Kidney (tissue), 14 donors: Measurements from ENCODE around the gene UGT1A9. TPM values are rescaled to one million over a fixed set of nuclear protein-coding genes. Genes with fewer than 3 reads are reported as not detected.

Source experiments
- DNase-seq, 5 donors: peaks; one replicate each; pipeline ENCODE4 v3.0.0-alpha.2; 2013 to 2020
- FAIRE-seq: peaks from 2 replicates; lab custom pipeline; 2012; peaks lifted over from hg19 to GRCh38; lab: Jason Lieb, UNC
- H3K27ac ChIP-seq, 2 donors: one replicate each; pipeline ENCODE4 v1.7.0; 2013; ENCODE audit warnings: low read depth in 2 of 2, low read length in 2 of 2, inconsistent platforms in 1 of 2
- H3K27me3 ChIP-seq: one replicate; pipeline ENCODE4 v1.7.1; 2013; ENCODE audit warnings: low read length, inconsistent platforms; ENCODE audit not compliant: control insufficient read depth, insufficient read depth
- H3K36me3 ChIP-seq, 3 donors: one replicate each; pipeline versions ENCODE4 v1.7.0 to v1.7.1; 2013; ENCODE audit warnings: low read length in 3 of 3, control low read depth in 1 of 3, inconsistent platforms in 1 of 3; ENCODE audit not compliant: insufficient read depth in 3 of 3, control insufficient read depth in 2 of 3
- H3K4me1 ChIP-seq, 3 donors: one replicate each; pipeline versions ENCODE4 v1.7.0 to v1.7.1; 2013; ENCODE audit warnings: low read length in 3 of 3, inconsistent platforms in 1 of 3, low read depth in 1 of 3; ENCODE audit not compliant: control insufficient read depth in 2 of 3, insufficient read depth in 2 of 3
- H3K4me3 ChIP-seq, 3 donors: one replicate each; pipeline versions ENCODE4 v1.7.0 to v1.8.1; 2013; ENCODE audit warnings: low read length in 3 of 3, control low read depth in 1 of 3, inconsistent platforms in 1 of 3
- H3K9ac ChIP-seq, 3 donors: one replicate each; pipeline versions ENCODE4 v1.7.0 to v1.7.1; 2013; ENCODE audit warnings: low read length in 3 of 3, control low read depth in 1 of 3, inconsistent platforms in 1 of 3
- H3K9me3 ChIP-seq, 3 donors: one replicate each; pipeline versions ENCODE4 v1.7.0 to v1.7.1; 2013; ENCODE audit warnings: low read length in 3 of 3, control low read depth in 1 of 3, inconsistent platforms in 1 of 3; ENCODE audit not compliant: control insufficient read depth in 2 of 3, insufficient read depth in 1 of 3
- CTCF ChIP-seq: IDR thresholded peaks from 3 replicates; pipeline ENCODE4 v1.5.1; 2012; ENCODE audit warnings: mild to moderate bottlenecking, moderate library complexity, borderline replicate concordance; ENCODE audit not compliant: insufficient read depth; ENCODE audit errors: extremely low read depth
- intact Hi-C: fragments of 100-400 bp; cut with DNase I; formaldehyde crosslinking; loops from one replicate; pipeline ENCODE4 v1.11.1; 2022
- polyA plus RNA-seq: library from polyadenylated mRNA; stranded (reverse); fragments of 350-450 nt; fragmentation: Illumina TruSeq; extraction: RNeasy Lipid Tissue Mini Kit (QIAGEN cat#74804); gene quantifications from one replicate; pipeline ENCODE4 v1.2.3, GENCODE V29; 2014; ENCODE audit warnings: low read depth, low replicate concordance; ENCODE audit not compliant: insufficient read depth
- total RNA-seq: library from RNA; stranded (reverse); fragmentation: NEBNext Ultra II Directional; extraction: Animal tissue kit (Norgen Biotek cat#: 25700); gene quantifications from one replicate; pipeline ENCODE4 v1.2.1, GENCODE V29; 2021
- donor health status: control.
- donor health status: control.
- donor health status: control.
- donor health status: control.
- donor health status: control.
- donor health status: DM: yes; HTN: yes; CAD: no.
- donor health status: Normal renal cell carcinoma (clear cell type).

The UGT1A9 gene
- total and polyA plus RNA-seq, 2 donors from 2014 or later, result 1.4 to 414 TPM

DNA sequence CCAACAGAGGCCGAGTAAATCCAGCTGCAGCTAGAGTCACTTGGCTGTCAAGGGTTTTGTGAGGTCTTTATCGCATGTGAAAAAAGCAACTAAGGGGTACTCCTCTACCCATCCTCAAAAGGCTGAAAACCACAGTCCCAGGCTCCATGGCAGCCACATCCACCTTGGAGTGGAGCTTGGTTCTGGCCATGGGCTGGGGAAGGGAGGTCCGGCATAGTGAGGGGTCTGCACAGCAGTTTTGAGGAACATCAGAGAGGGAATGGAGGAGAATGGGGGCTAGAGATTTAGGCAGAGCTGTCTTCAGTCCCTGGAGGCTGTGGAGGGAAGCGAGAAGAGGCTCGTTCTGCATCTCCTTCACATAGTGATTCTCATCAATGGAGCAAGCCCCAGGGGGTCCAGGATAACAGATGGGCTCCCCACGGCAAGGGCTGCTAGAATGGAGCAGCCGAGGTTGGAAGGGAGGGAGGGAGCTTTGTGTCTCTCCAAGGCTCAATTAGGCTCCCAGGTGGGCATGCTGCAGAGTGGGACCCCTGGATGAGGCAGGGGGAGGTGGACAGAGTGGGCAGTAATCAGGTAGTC, 127.5 kb downstream of the UGT1A9 start:
- Histone ChIP-seq H3K27me3 (no peaks in the 10 kb centered on the region), H3K9ac (no peak overlapping the region), H3K9me3 (no peaks in the 10 kb centered on the region), H3K27ac (no peak overlapping the region), H3K4me1 (no peaks in the 10 kb centered on the region), H3K4me3 (no peak overlapping the region), H3K36me3 (no peaks in the 10 kb centered on the region)
- intact Hi-C loops, result no loop called here
- no peak for FAIRE-seq
- peak in 1 of 5 donors; percentile 24 for DNase-seq
- no peak for TF ChIP-seq CTCF

DNA sequence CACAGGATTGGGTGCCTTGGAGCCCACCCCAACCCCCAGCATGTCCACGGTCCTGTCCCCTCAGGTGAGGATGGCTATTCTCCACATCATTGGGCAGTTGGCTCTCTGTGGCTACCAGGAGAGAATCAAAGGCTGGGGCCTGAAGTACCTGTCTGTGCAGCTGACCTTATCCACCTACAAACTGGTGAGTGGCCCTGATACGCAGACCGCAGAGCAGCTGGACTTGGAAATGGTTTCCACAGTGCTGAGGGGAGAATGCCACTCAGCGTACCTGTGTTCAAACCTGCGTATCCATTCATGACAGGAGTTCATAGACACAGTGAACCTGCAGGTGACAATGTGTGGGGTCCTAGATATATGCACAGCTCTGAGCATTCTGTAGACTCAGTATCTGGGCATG, 128.0 kb downstream of the UGT1A9 start:
- H3K4me1 ChIP-seq, result no peaks in the 10 kb centered on the region
- intact Hi-C loops, result no loop called here
- no peak for FAIRE-seq
- H3K4me3 ChIP-seq, result no peak overlapping the region
- no peaks in the 10 kb centered on the region for H3K36me3 ChIP-seq
- no peaks in the 10 kb centered on the region for H3K27me3 ChIP-seq
- DNase-seq, result no peak
- H3K9me3 ChIP-seq, result no peaks in the 10 kb centered on the region
- TF ChIP-seq CTCF, result no peak
- H3K27ac ChIP-seq, result no peak overlapping the region
- no peak overlapping the region for H3K9ac ChIP-seq

DNA sequence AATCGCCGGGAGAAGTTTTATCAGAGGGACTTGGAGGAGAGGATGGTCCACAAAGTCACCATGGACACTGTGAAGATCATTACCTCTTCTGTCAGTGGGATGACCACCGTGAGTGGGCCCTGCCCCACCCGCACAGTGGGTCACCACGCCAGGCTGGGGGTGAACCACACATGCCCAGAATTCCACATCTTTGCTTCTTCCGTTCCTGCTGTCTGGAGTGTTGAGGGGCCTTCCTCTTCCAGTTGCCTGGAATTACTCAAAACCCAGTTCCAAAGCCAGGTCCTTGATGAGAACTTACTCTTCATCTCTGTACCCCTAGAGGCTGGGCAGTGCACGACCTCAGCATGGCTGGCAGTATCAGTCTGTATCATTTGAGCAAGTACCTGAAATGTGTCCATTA, 128.5 kb downstream of the UGT1A9 start:
- Histone ChIP-seq H3K27ac (no peak overlapping the region), H3K36me3 (no peaks in the 10 kb centered on the region), H3K4me1 (no peaks in the 10 kb centered on the region), H3K4me3 (no peak overlapping the region), H3K27me3 (no peaks in the 10 kb centered on the region), H3K9ac (no peak overlapping the region), H3K9me3 (no peaks in the 10 kb centered on the region)
- TF ChIP-seq CTCF, result no peak
- intact Hi-C loops, result no loop called here
- DNase-seq (no peak), FAIRE-seq (no peak)
